OCI-LY1 (cell line): ENCODE measurements around the gene ARHGAP18.

Experiments
- H2AFZ ChIP-seq: fragments of 200-600 bp; sonication (generic), shearing (Covaris generic); 2 replicates; pipeline ENCODE4 v1.6.0; 2014; ENCODE audit warnings: antibody characterized with exemption, mild to moderate bottlenecking, low read length
- H3F3A ChIP-seq: fragments of 200-600 bp; sonication (generic), shearing (Covaris generic); 2 replicates; pipeline ENCODE4 v1.6.0; 2014; ENCODE audit warnings: mild to moderate bottlenecking, antibody characterized with exemption, low read length, moderate library complexity; ENCODE audit not compliant: insufficient read depth
- H3K27ac ChIP-seq: fragments of 200-600 bp; sonication (generic); 2 replicates; pipeline ENCODE4 v1.5.1; 2014; ENCODE audit warnings: low read length, mixed run types, mild to moderate bottlenecking, low read depth; ENCODE audit not compliant: poor library complexity, severe bottlenecking
- H3K27me3 ChIP-seq: fragments of 200-600 bp; sonication (generic); 2 replicates; pipeline ENCODE4 v1.6.0; 2014; ENCODE audit warnings: antibody characterized with exemption, mild to moderate bottlenecking, low read length, moderate library complexity; ENCODE audit not compliant: insufficient read depth
- H3K36me3 ChIP-seq: fragments of 200-600 bp; sonication (generic); 2 replicates; pipeline ENCODE4 v1.6.1; 2014; ENCODE audit warnings: mild to moderate bottlenecking, antibody characterized with exemption, low read length, moderate library complexity, mixed read lengths; ENCODE audit not compliant: insufficient read depth
- H3K4me1 ChIP-seq: fragments of 200-600 bp; sonication (generic); 2 replicates; pipeline ENCODE4 v1.5.1; 2014; ENCODE audit warnings: mild to moderate bottlenecking, low read length, moderate library complexity; ENCODE audit not compliant: insufficient read depth, severe bottlenecking
- H3K4me2 ChIP-seq: fragments of 200-600 bp; sonication (generic), shearing (Covaris generic); 2 replicates; pipeline ENCODE4 v1.6.1; 2014; ENCODE audit warnings: low read length
- H3K4me3 ChIP-seq: fragments of 200-600 bp; sonication (generic); 2 replicates; pipeline ENCODE4 v1.5.1; 2014; ENCODE audit warnings: low read length, low read depth, mild to moderate bottlenecking, mixed read lengths; ENCODE audit not compliant: poor library complexity, severe bottlenecking
- H3K79me2 ChIP-seq: fragments of 200-600 bp; shearing (Covaris generic); 2 replicates; pipeline ENCODE4 v1.6.1; 2016; ENCODE audit warnings: mixed run types, low read length, mixed read lengths; ENCODE audit not compliant: insufficient read depth
- H3K9ac ChIP-seq: fragments of 200-600 bp; sonication (generic), shearing (Covaris generic); 2 replicates; pipeline ENCODE4 v1.6.1; 2014; ENCODE audit warnings: mild to moderate bottlenecking, low read length, mixed read lengths
- H3K9me2 ChIP-seq: fragments of 200-600 bp; sonication (generic), shearing (Covaris generic); 2 replicates; pipeline ENCODE4 v1.6.1; 2014; ENCODE audit warnings: low read depth, mild to moderate bottlenecking, low read length, mixed read lengths
- H3K9me3 ChIP-seq: fragments of 200-600 bp; shearing (Covaris generic); 2 replicates; pipeline ENCODE4 v1.6.1; 2014; ENCODE audit warnings: low read length, mixed read lengths
- H4K20me1 ChIP-seq: fragments of 200-600 bp; sonication (generic), shearing (Covaris generic); 2 replicates; pipeline ENCODE4 v1.6.0; 2016; ENCODE audit warnings: mild to moderate bottlenecking, low read length; ENCODE audit not compliant: insufficient read depth
- EZH2 ChIP-seq: fragments of 200-600 bp; sonication (generic), shearing (Covaris generic); IDR thresholded peaks from 2 replicates; pipeline ENCODE4 v1.8.0; 2017; ENCODE audit warnings: borderline replicate concordance, mixed run types, mild to moderate bottlenecking, antibody characterized with exemption, low read length, moderate library complexity, mixed read lengths
- TF ChIP-seq, protein P1 (sequence below): fragments of 200-600 bp; sonication (generic), shearing (Covaris generic); IDR thresholded peaks from 2 replicates; pipeline ENCODE4 v1.5.1; 2017; ENCODE audit warnings: mild to moderate bottlenecking, antibody characterized with exemption, low read length, moderate library complexity, mixed read lengths

ARHGAP18 gene

DNA sequence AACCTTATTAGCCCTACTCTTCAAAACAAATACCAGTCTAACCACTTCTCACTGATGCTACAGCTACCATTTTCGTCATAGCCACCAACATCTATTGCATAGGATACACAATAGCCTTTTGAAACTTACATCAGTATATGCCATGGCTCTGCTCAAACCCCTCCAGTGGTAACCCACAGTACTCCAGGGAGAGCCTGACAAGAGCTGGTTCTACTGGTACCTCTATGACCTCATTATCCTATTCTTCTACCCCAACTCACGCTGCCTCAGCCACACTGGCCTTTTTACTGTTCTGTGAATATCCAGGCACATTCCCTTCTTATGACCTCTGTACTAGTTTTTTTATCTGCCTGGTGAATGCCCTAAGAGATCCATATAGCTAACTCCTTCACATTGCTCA is 157.6 kb downstream of the ARHGAP18 start:
- H3K27me3 ChIP-seq, result no peaks in the 10 kb centered on the region
- no peak overlapping the region for H3K4me3 ChIP-seq
- H3K36me3 ChIP-seq, result no peaks in the 10 kb centered on the region
- H3K79me2 ChIP-seq, result no peaks in the 10 kb centered on the region
- no peaks in the 10 kb centered on the region for H3K9me2 ChIP-seq
- no peaks in the 10 kb centered on the region for H3K4me1 ChIP-seq
- H4K20me1 ChIP-seq, result no peaks in the 10 kb centered on the region
- no peak overlapping the region for H3K4me2 ChIP-seq
- H3F3A ChIP-seq, result no peaks in the 10 kb centered on the region
- no peak overlapping the region for H2AFZ ChIP-seq
- no peak for TF ChIP-seq EZH2
- TF ChIP-seq, protein P1, sequence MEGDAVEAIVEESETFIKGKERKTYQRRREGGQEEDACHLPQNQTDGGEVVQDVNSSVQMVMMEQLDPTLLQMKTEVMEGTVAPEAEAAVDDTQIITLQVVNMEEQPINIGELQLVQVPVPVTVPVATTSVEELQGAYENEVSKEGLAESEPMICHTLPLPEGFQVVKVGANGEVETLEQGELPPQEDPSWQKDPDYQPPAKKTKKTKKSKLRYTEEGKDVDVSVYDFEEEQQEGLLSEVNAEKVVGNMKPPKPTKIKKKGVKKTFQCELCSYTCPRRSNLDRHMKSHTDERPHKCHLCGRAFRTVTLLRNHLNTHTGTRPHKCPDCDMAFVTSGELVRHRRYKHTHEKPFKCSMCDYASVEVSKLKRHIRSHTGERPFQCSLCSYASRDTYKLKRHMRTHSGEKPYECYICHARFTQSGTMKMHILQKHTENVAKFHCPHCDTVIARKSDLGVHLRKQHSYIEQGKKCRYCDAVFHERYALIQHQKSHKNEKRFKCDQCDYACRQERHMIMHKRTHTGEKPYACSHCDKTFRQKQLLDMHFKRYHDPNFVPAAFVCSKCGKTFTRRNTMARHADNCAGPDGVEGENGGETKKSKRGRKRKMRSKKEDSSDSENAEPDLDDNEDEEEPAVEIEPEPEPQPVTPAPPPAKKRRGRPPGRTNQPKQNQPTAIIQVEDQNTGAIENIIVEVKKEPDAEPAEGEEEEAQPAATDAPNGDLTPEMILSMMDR, result no peak
- no peak overlapping the region for H3K27ac ChIP-seq
- H3K9me3 ChIP-seq, result no peaks in the 10 kb centered on the region
- no peak overlapping the region for H3K9ac ChIP-seq

DNA sequence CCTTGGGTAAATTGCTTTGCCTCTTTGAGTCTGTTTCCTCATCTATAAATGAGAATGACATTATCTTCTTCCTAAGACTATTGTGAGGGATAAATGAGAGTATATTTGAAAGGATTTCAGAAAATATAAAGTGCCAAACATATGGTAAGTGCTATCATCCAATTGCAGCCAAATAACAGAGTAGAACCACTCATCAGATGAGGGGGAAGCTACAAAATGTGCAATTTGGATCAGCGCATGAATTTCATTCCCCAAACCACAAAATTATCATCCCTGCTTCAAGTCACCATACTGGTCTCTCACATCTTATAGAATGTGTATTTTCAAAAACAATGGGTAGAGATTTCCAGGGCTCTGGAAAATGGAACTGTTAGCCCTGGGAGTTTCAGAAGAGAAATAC is 158.5 kb downstream of the ARHGAP18 start:
- H3K4me3 ChIP-seq, result no peak overlapping the region
- no peaks in the 10 kb centered on the region for H4K20me1 ChIP-seq
- no peaks in the 10 kb centered on the region for H3F3A ChIP-seq
- no peaks in the 10 kb centered on the region for H3K27me3 ChIP-seq
- H3K9me3 ChIP-seq, result no peaks in the 10 kb centered on the region
- H3K27ac ChIP-seq, result no peak overlapping the region
- H3K4me2 ChIP-seq, result no peak overlapping the region
- H3K4me1 ChIP-seq, result no peaks in the 10 kb centered on the region
- TF ChIP-seq, protein P1, result no peak
- no peak for TF ChIP-seq EZH2
- no peaks in the 10 kb centered on the region for H3K36me3 ChIP-seq
- H3K9ac ChIP-seq, result no peak overlapping the region
- H3K79me2 ChIP-seq, result no peaks in the 10 kb centered on the region
- no peaks in the 10 kb centered on the region for H3K9me2 ChIP-seq
- no peak overlapping the region for H2AFZ ChIP-seq

DNA sequence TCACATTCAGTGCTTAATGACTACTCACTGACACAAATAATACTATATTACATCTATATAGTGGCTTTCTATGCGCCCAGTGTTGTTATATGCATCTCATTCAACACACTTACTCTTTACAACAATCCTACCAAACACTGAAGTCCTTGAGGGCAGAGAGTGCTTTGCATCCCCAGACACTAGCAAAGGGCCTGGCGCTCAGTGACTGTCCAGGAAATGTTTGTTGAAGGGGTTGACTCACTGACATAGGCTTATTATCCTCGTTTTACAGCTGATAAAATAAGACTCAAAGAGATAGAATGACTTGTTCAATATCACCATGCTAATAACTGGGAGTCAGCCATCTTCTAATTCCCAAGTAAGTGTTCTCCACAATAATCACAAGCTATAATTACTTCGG is 163.3 kb downstream of the ARHGAP18 start:
- Histone ChIP-seq H3K4me3 (no peak overlapping the region), H3F3A (no peaks in the 10 kb centered on the region), H4K20me1 (no peaks in the 10 kb centered on the region), H2AFZ (no peak overlapping the region), H3K27ac (no peak overlapping the region), H3K9me2 (no peaks in the 10 kb centered on the region), H3K36me3 (no peaks in the 10 kb centered on the region), H3K9me3 (no peaks in the 10 kb centered on the region), H3K9ac (no peak overlapping the region), H3K27me3 (no peaks in the 10 kb centered on the region), H3K4me2 (no peak overlapping the region), H3K4me1 (no peaks in the 10 kb centered on the region), H3K79me2 (no peaks in the 10 kb centered on the region)
- TF ChIP-seq, protein P1, result no peak
- no peak for TF ChIP-seq EZH2
